Activated CD8-positive, alpha-beta T cell treated with anti-CD3 and anti-CD28 coated beads, Interleukin-2, amount 10 ng/mL, durations not matched to agents 7 days and 5 days (primary cell): ENCODE measurements around the gene MNAT1. TPM values are rescaled to one million over a fixed set of nuclear protein-coding genes. Genes with fewer than 3 reads are reported as not detected.

Experiments used
- ATAC-seq: fragments of 150-1000 bp; cut with Tn5 transposase; one replicate; pipeline ENCODE4 v1.10.0; 2021; ENCODE audit warnings: moderate library complexity
- CTCF ChIA-PET: fragments of 350-600 bp; sonication (Branson Sonifier 250); formaldehyde crosslinking; loops from one replicate; lab custom pipeline; 2021; ENCODE audit warnings: antibody characterized with exemption; lab: Charles Lee
- POLR2A ChIA-PET: fragments of 350-600 bp; sonication (Branson Sonifier 250); formaldehyde crosslinking; loops from one replicate; lab custom pipeline; 2021; ENCODE audit warnings: antibody characterized with exemption; lab: Charles Lee
- DNase-seq: peaks from one replicate; pipeline ENCODE4 v3.0.0-alpha.2; 2020
- H3K27ac Mint-ChIP-seq: one replicate; pipeline ENCODE4 v1.8.0; 2021; ENCODE audit warnings: mild to moderate bottlenecking, mixed read lengths
- H3K27me3 Mint-ChIP-seq: one replicate; pipeline ENCODE4 v1.8.0; 2021; ENCODE audit warnings: low read depth, mixed read lengths
- H3K36me3 Mint-ChIP-seq: one replicate; pipeline ENCODE4 v1.8.0; 2021; ENCODE audit warnings: low read depth, mixed read lengths
- H3K4me1 Mint-ChIP-seq: one replicate; pipeline ENCODE4 v1.8.0; 2021; ENCODE audit warnings: low read depth, mixed read lengths
- H3K4me3 Mint-ChIP-seq: one replicate; pipeline ENCODE4 v1.8.0; 2021; ENCODE audit warnings: mild to moderate bottlenecking, mixed read lengths
- H3K9me3 Mint-ChIP-seq: one replicate; pipeline ENCODE4 v1.8.0; 2022; ENCODE audit warnings: mixed read lengths; ENCODE audit not compliant: insufficient read depth
- total RNA-seq, 2 experiments: library from RNA; stranded (reverse); gene quantifications; one replicate each; pipeline ENCODE4 v1.2.3, GENCODE V29; 2021

The MNAT1 gene
- total RNA-seq, 2 experiments from 2014 or later = 36.0 to 44.9 TPM

DNA sequence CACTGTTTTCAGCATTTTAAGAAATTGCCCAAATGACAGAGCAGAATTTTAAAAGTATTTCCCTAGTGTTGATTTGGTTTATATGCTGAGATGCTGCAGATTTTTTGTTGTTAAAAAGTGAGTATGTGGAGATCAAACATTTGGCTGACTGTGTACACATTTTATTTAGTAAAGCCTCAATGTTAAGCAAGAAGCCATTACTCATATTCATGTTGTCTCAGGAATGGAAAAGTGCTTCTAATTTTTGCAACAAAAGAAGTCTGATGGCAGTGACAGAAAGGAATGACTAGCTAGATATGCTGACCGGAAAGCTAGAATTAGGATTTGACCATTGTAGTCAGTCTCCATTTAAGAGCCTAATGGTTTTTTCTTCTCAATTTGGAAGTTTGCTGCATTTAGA lies 269.0 kb downstream of the MNAT1 start:
- H3K4me1 Mint-ChIP-seq = no peaks in the 10 kb centered on the region
- no peak for ATAC-seq
- no peaks in the 10 kb centered on the region for H3K27me3 Mint-ChIP-seq
- no peaks in the 10 kb centered on the region for H3K9me3 Mint-ChIP-seq
- ChIA-PET CTCF (interaction anchor here (0.7 kb wide), 1 partner anchor 215 kb away, joined by 3 read pairs; no protein-coding TSS in a partner anchor), POLR2A (no interaction called here)
- no peak overlapping the region for H3K4me3 Mint-ChIP-seq
- no peak overlapping the region for H3K27ac Mint-ChIP-seq
- no peak for DNase-seq
- peaks cover 2% of the 10 kb centered on the region for H3K36me3 Mint-ChIP-seq

DNA sequence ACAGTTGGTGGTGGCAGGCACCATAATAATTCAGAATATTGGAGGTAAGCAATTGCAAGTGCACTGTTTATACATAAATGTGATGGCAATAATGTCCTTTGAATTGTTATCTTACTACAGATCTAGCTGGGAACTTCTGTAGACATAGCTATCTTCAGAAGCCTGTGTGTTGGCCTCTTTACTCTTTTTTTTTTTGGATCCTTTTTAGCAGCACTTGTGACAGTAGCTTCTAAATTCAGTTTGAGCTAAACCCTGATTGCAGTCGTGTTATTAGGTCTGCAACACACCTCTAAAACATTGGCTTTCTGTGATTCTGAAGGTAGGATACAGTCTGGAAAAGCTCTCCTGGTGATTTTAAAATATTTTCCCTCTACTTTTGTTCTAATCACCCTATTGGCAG lies 285.0 kb downstream of the MNAT1 start:
- Mint-ChIP-seq H3K27me3 (no peaks in the 10 kb centered on the region), H3K27ac (no peak overlapping the region), H3K4me1 (no peaks in the 10 kb centered on the region), H3K9me3 (no peaks in the 10 kb centered on the region), H3K4me3 (no peak overlapping the region), H3K36me3 (no peaks in the 10 kb centered on the region)
- POLR2A ChIA-PET = no interaction called here
- CTCF ChIA-PET = interaction anchor here (1.4 to 1.5 kb wide), 2 partner anchors 10 to 394 kb away, joined by 3 read pairs; no protein-coding TSS in a partner anchor
- DNase-seq (no peak), ATAC-seq (no peak)

Other genes starting within 250 kb of the MNAT1 start
- not detected for gene C14orf39, start 248.7 kb upstream of the MNAT1 start, total RNA-seq
- gene SIX6, start 225.6 kb upstream of the MNAT1 start, total RNA-seq = not detected
- not detected for gene SIX1, start 85.3 kb upstream of the MNAT1 start, total RNA-seq
- gene SIX4, start 10.4 kb upstream of the MNAT1 start, total RNA-seq = under 1 TPM in 1 of 2 experiments, not detected in 1; 0.10 TPM
- 1 to 10 TPM; 6.8 to 8.0 TPM for gene TRMT5, start 246.3 kb downstream of the MNAT1 start, total RNA-seq
- gene SLC38A6, start 246.5 kb downstream of the MNAT1 start, total RNA-seq = 1 to 10 TPM; 5.9 to 8.2 TPM